Measurements from ENCODE around the gene RARG.
"Not testable (repeated sequence)": the region's sequence is repeated elsewhere in the genome, so short reads cannot be mapped to it uniquely, and the experiment has no call there.

The RARG gene

DNA sequence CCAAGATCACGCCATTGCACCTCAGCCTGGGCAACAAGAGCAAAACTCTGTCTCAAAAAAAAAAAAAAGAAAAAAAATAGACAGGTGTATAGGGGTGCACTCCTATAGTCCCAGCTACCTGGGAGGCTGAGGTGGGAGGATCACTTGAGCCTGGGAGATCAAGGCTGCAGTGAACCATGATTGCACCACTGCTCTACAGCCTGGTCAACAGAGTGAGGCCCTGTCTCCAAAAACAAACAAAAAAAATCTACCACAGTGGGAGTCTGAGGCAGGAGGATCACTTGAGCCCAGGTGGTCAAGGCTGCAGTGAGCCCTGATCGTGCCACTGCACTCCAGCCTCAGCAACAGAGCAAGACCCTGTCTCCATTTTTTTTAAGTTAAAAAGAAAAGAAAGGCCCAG is 69.0 kb downstream of the RARG start:
- not testable (repeated sequence) for H3K27ac ChIP-seq (ENCODE audit: low read depth, low read length, severe bottlenecking); H3K36me3 ChIP-seq (ENCODE audit: control insufficient read depth, insufficient read depth, low read length); H3K9me3 ChIP-seq (ENCODE audit: control insufficient read depth, low read length); H3K4me1 ChIP-seq (ENCODE audit: control insufficient read depth, insufficient read depth, low read length, poor library complexity, severe bottlenecking); H3K4me3 ChIP-seq (ENCODE audit: extremely low read depth, insufficient read depth, low read length, poor library complexity, severe bottlenecking)
- WGBS, 2 experiments (ENCODE audit: insufficient coverage in 2 of 2) = 84 to 100% methylated on average over 1 to 2 of the region's 2 CpGs

DNA sequence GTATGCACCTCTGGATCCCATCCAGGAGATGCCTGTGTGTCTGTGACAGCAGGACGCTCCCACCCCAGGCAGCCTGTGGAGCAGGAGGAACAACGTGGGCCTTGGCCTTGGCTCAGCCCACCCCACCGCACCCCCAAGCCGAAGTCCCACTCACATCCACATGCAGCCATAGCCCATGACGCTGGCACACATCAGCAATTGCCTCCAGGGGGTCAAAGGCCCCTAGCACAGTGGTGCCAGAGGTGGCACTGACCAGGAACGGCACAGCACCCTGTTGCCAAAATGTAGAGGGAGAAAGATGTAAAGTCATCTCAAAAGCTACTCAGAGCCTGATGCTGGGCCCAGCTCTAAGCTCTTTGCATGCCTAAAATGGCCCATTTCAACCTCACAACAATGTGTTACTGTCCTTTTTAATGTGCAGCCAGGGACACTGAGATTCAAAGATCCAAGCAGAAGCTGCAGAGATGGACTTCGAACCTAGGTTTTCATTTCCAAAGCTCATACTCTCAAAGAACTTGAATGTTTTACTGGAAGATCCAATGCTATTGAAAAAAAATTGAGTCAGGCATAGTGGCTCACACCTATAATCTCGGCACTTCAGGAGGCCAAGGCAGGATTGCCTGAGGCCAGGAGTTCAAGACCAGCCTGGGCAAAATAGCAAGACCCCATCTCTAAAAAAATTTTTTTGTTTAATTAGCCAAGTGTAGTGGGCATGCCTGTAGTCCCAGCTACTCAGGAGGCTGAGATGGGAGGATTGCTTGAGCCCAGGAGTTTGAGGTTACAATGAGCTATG is 70.7 kb downstream of the RARG start:
- H3K4me3 ChIP-seq (ENCODE audit: extremely low read depth, insufficient read depth, low read length, poor library complexity, severe bottlenecking) = no peak overlapping the region
- H3K27ac ChIP-seq (ENCODE audit: low read depth, low read length, severe bottlenecking) = no peak overlapping the region
- WGBS, 2 experiments (ENCODE audit: insufficient coverage in 2 of 2) = 93% methylated on average over 5 of the region's 8 CpGs
- no peaks in the 10 kb centered on the region for H3K4me1 ChIP-seq (ENCODE audit: control insufficient read depth, insufficient read depth, low read length, poor library complexity, severe bottlenecking)
- no peaks in the 10 kb centered on the region for H3K9me3 ChIP-seq (ENCODE audit: control insufficient read depth, low read length)
- peaks cover 5% of the 10 kb centered on the region for H3K36me3 ChIP-seq (ENCODE audit: control insufficient read depth, insufficient read depth, low read length)

DNA sequence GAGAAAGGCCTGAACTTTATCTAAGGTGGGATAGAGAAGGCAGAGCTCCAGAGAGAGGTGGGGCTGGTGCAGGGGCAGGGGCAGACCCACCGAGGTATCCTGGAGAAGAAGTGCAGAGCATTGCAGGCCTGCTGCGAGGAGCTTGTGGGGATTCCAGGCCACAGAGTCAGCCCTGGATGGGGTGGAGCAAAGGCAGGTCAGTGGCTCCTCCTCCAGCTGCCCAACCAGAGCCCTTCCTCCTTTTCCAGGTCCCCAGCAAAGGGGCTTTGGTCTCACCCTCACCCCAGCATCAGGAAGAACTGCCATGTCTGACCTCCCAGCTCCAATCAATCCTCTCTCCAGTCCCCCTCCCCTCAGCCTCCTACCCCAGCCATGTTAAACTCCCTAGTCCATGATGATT is 71.3 kb downstream of the RARG start:
- Histone ChIP-seq H3K27ac (ENCODE audit: low read depth, low read length, severe bottlenecking) (no peak overlapping the region), H3K4me3 (ENCODE audit: extremely low read depth, insufficient read depth, low read length, poor library complexity, severe bottlenecking) (no peak overlapping the region), H3K4me1 (ENCODE audit: control insufficient read depth, insufficient read depth, low read length, poor library complexity, severe bottlenecking) (no peaks in the 10 kb centered on the region), H3K36me3 (ENCODE audit: control insufficient read depth, insufficient read depth, low read length) (peaks cover 5% of the 10 kb centered on the region), H3K9me3 (ENCODE audit: control insufficient read depth, low read length) (no peaks in the 10 kb centered on the region)
- 75 to 81% methylated on average over 2 of the region's 2 CpGs for WGBS, 2 experiments (ENCODE audit: insufficient coverage in 2 of 2)

Measured in mesodermal cell (in vitro differentiated cells).